HEK293T (cell line): ENCODE measurements around the gene POU6F2.

Experiments used
- CTCF ChIA-PET: fragments of 350-600 bp; formaldehyde crosslinking; extraction: SDS; loops from one replicate; lab custom pipeline; 2021; ENCODE audit warnings: antibody characterized with exemption, inconsistent platforms; lab: Yijun Ruan, JAX
- POLR2A ChIA-PET: fragments of 350-600 bp; formaldehyde crosslinking; extraction: SDS; loops from one replicate; lab custom pipeline; 2020; ENCODE audit warnings: antibody characterized with exemption, inconsistent platforms; lab: Yijun Ruan, JAX
- DNase-seq: peaks from one replicate; pipeline ENCODE4 v3.0.0; 2012; ENCODE audit warnings: mixed read lengths; ENCODE audit errors: extremely low spot score
- ARNT ChIP-seq: fragments of 450-650 bp; IDR thresholded peaks from 2 replicates; pipeline ENCODE4 v1.6.1; 2017; ENCODE audit warnings: mild to moderate bottlenecking
- BHLHE40 ChIP-seq: fragments of 450-650 bp; IDR thresholded peaks from 2 replicates; pipeline ENCODE4 v1.6.1; 2016; ENCODE audit warnings: mild to moderate bottlenecking, moderate library complexity, borderline replicate concordance
- CTBP1 ChIP-seq: fragments of 450-650 bp; IDR thresholded peaks from 2 replicates; pipeline ENCODE4 v1.6.1; 2016; ENCODE audit warnings: borderline replicate concordance
- ELF4 ChIP-seq: fragments of 450-650 bp; IDR thresholded peaks from 2 replicates; pipeline ENCODE4 v1.6.1; 2017; ENCODE audit warnings: antibody characterized with exemption
- FOXA1 ChIP-seq: fragments of 450-650 bp; IDR thresholded peaks from 2 replicates; pipeline ENCODE4 v1.6.1; 2016; ENCODE audit warnings: mild to moderate bottlenecking
- FOXK2 ChIP-seq: fragments of 450-650 bp; IDR thresholded peaks from 2 replicates; pipeline ENCODE4 v1.6.1; 2016; ENCODE audit warnings: mild to moderate bottlenecking
- FOXM1 ChIP-seq: fragments of 450-650 bp; IDR thresholded peaks from 2 replicates; pipeline ENCODE4 v1.6.1; 2017; ENCODE audit warnings: mild to moderate bottlenecking, borderline replicate concordance
- HDGF ChIP-seq: fragments of 450-650 bp; IDR thresholded peaks from 2 replicates; pipeline ENCODE4 v1.6.1; 2017; ENCODE audit warnings: antibody characterized with exemption, borderline replicate concordance
- L3MBTL2 ChIP-seq: fragments of 450-650 bp; conservative IDR thresholded peaks from 2 replicates; pipeline ENCODE4 v1.6.1; 2016; ENCODE audit warnings: mild to moderate bottlenecking
- LEF1 ChIP-seq: fragments of 450-650 bp; IDR thresholded peaks from 2 replicates; pipeline ENCODE4 v1.6.1; 2017; ENCODE audit warnings: mild to moderate bottlenecking, borderline replicate concordance
- NFRKB ChIP-seq: fragments of 450-650 bp; IDR thresholded peaks from 2 replicates; pipeline ENCODE4 v1.6.1; 2016; ENCODE audit warnings: mild to moderate bottlenecking, moderate library complexity
- PKNOX1 ChIP-seq: fragments of 450-650 bp; IDR thresholded peaks from 2 replicates; pipeline ENCODE4 v1.6.1; 2016
- SP1 ChIP-seq: fragments of 450-650 bp; IDR thresholded peaks from 2 replicates; pipeline ENCODE4 v1.6.1; 2017
- SUZ12 ChIP-seq: fragments of 450-650 bp; IDR thresholded peaks from 2 replicates; pipeline ENCODE4 v1.6.1; 2016; ENCODE audit warnings: mild to moderate bottlenecking
- TARDBP ChIP-seq: fragments of 450-650 bp; IDR thresholded peaks from 2 replicates; pipeline ENCODE4 v1.6.1; 2016
- ZNF384 ChIP-seq: fragments of 450-650 bp; IDR thresholded peaks from 2 replicates; pipeline ENCODE4 v1.6.1; 2016

The POU6F2 gene

GRCh38 chr7:39430909-39431641 is 453.4 kb downstream of the POU6F2 start:
- POLR2A ChIA-PET, result interaction anchor here (0.5 kb wide), 1 partner anchor 712 kb away, joined by 3 read pairs; no protein-coding TSS in a partner anchor
- TF ChIP-seq NFRKB, result no peak
- TF ChIP-seq SUZ12, result no peak
- no peak for TF ChIP-seq L3MBTL2
- no peak for TF ChIP-seq TARDBP
- no peak for DNase-seq
- CTCF ChIA-PET, result no interaction called here

DNA sequence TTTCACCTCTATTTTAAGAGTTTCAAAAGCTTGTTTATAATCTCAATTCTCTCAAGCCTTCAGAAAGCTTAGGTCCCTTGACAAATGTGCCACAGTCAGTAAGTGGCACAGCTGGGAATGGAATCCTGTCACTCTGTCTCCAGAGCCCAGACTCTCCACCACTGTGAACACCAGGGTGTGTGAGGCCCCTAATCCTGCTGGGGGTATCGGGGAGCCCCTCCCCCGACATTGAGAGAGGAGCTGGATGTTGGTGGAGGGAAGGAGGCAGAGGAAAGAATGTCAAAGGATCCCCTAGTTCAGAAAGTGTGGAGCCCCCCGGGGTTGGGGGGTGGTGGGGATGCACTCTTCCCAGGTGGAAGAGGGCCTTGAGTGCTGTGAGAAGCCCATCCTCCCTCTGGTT is 454.7 kb downstream of the POU6F2 start:
- ChIA-PET CTCF (interaction anchor here (0.5 kb wide), 1 partner anchor 500 kb away, joined by 3 read pairs; no protein-coding TSS in a partner anchor), POLR2A (no interaction called here)

DNA sequence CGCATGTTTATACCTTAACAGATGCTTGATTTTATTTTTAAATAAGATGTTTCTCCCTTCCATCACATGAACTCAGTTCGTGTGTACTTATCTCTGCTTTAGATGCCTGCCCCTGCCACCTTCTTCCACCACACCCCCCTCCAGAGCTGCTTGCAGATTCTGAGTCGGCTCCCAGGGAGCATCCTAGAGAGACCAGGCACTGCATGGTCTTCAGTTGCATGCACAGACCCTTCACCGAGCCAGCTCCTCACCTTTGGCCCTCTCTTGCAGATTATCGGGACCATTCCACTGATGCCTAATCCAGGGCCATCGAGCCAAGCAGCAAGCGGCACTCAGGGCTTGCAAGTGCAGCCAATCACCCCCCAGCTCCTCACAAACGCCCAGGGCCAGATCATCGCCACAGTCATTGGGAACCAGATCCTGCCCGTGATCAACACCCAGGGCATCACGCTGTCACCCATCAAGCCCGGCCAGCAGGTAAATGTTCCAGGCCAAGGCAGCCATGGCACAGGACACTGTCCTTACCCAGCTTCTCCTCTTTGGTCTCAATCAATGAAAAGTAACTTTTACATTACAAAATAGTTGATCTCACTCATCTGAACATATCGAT is 455.2 kb downstream of the POU6F2 start:
- no peak for DNase-seq
- ChIA-PET CTCF (interaction anchor here (0.5 kb wide), 1 partner anchor 500 kb away, joined by 3 read pairs; no protein-coding TSS in a partner anchor), POLR2A (no interaction called here)
- TF ChIP-seq NFRKB (no peak), FOXM1 (no peak), TARDBP (no peak), HDGF (no peak), L3MBTL2 (no peak)

More for the DNA sequence above, 454.7 kb downstream of the POU6F2 start:
- TF ChIP-seq FOXA1 (no peak), HDGF (no peak), L3MBTL2 (no peak), ARNT (no peak), FOXM1 (no peak), LEF1 (no peak), CTBP1 (no peak), BHLHE40 (no peak), PKNOX1 (no peak)
- DNase-seq, result no peak

DNA sequence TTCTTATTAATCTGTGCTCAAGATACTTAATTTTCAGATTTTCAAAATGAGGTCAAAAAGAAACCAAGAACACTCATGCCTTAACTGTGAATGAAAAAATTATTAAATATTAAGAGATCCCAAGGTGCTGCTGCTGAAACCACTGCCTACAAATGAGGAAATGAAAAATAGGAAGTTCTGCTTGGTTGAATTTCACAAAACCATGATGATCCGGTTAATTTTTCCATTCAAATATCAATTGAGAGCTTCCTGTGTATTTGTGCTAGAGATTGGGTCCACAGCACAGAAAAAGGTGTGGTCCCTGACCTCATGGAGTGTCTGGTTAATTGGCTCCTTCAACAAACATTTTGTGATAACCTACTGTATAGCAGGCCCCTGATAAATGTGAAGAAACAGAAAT is 455.8 kb downstream of the POU6F2 start:
- no peak for DNase-seq
- POLR2A ChIA-PET, result no interaction called here
- CTCF ChIA-PET, result no interaction called here
- TF ChIP-seq FOXA1, result no peak
- TF ChIP-seq SP1, result no peak
- no peak for TF ChIP-seq FOXM1
- TF ChIP-seq FOXK2, result no peak
- no peak for TF ChIP-seq NFRKB
- TF ChIP-seq CTBP1, result no peak
- no peak for TF ChIP-seq PKNOX1
- TF ChIP-seq SUZ12, result no peak
- no peak for TF ChIP-seq LEF1
- TF ChIP-seq BHLHE40, result no peak
- no peak for TF ChIP-seq TARDBP
- no peak for TF ChIP-seq HDGF
- no peak for TF ChIP-seq ELF4
- no peak for TF ChIP-seq L3MBTL2
- no peak for TF ChIP-seq ZNF384
- TF ChIP-seq ARNT, result no peak

DNA sequence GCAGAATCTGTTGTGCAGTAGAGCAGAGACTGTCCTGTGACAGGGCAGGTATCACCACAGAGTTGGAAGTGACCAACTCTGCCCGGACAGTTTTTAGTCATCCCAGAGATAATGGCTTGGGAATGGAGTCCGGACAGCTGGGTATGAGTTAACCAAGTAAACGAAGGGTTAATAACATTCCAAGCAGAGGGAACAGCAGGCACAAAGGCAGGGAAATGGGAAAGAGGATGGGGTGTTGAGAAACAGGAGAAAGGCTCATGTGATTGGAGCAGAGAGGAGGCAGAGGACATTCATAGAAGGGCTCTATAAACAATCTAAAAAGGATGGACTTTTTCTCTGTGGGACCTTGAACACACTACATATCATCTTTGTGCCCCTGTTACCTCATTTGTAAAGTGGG is 456.3 kb downstream of the POU6F2 start:
- POLR2A ChIA-PET, result no interaction called here
- no peak for DNase-seq
- no peak for TF ChIP-seq NFRKB
- TF ChIP-seq SP1, result no peak
- no peak for TF ChIP-seq ARNT
- TF ChIP-seq BHLHE40, result no peak
- no peak for TF ChIP-seq ZNF384
- no peak for TF ChIP-seq FOXA1
- TF ChIP-seq ELF4, result no peak
- no peak for TF ChIP-seq SUZ12
- TF ChIP-seq PKNOX1, result no peak
- TF ChIP-seq L3MBTL2, result no peak
- no peak for TF ChIP-seq TARDBP
- TF ChIP-seq CTBP1, result no peak
- no peak for TF ChIP-seq HDGF
- TF ChIP-seq LEF1, result no peak
- no peak for TF ChIP-seq FOXM1
- TF ChIP-seq FOXK2, result no peak
- CTCF ChIA-PET, result no interaction called here

DNA sequence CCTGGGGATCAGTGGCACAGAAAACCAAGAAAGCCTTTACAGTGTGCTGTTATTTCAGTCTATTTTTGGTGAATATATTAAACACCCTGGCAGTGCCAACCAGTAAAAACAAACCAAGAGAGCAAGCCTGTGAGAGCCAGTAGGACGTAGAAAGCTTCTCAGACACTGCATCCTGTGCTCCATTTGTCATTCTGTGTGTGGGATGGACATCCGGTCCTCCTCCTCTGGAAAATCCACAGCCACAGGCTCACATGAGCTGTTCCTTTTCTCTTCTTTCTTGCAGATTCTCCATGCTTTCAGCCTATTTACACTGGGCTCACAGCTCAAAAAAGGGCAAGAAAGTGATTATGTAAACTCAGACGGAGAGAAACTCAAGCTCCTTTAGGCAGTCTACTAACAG is 468.8 kb downstream of the POU6F2 start:
- ChIA-PET CTCF (no interaction called here), POLR2A (no interaction called here)
- no peak for TF ChIP-seq ARNT
- no peak for TF ChIP-seq PKNOX1
- no peak for TF ChIP-seq FOXK2
- no peak for TF ChIP-seq TARDBP
- TF ChIP-seq CTBP1, result no peak
- TF ChIP-seq FOXA1, result no peak
- no peak for TF ChIP-seq SP1
- TF ChIP-seq L3MBTL2, result no peak
- TF ChIP-seq LEF1, result no peak
- no peak for TF ChIP-seq FOXM1
- TF ChIP-seq BHLHE40, result no peak
- TF ChIP-seq ZNF384, result no peak
- TF ChIP-seq SUZ12, result no peak
- TF ChIP-seq ELF4, result no peak
- no peak for TF ChIP-seq NFRKB
- no peak for TF ChIP-seq HDGF
- DNase-seq, result no peak
